AG10803 (cell line): ENCODE data around the gene SDHA.

Experiments used
- DNase-seq: peaks from one replicate; pipeline ENCODE4 v3.0.0; 2010; ENCODE audit warnings: low read depth
- H3K4me3 ChIP-seq: 2 replicates; pipeline ENCODE4 v1.5.1; 2011; ENCODE audit warnings: mild to moderate bottlenecking, low read length, control low read depth
- CTCF ChIP-seq: conservative IDR thresholded peaks from 2 replicates; pipeline ENCODE4 v1.5.1; 2011; ENCODE audit warnings: mild to moderate bottlenecking, low read length, control low read depth, inconsistent platforms

The SDHA gene

DNA sequence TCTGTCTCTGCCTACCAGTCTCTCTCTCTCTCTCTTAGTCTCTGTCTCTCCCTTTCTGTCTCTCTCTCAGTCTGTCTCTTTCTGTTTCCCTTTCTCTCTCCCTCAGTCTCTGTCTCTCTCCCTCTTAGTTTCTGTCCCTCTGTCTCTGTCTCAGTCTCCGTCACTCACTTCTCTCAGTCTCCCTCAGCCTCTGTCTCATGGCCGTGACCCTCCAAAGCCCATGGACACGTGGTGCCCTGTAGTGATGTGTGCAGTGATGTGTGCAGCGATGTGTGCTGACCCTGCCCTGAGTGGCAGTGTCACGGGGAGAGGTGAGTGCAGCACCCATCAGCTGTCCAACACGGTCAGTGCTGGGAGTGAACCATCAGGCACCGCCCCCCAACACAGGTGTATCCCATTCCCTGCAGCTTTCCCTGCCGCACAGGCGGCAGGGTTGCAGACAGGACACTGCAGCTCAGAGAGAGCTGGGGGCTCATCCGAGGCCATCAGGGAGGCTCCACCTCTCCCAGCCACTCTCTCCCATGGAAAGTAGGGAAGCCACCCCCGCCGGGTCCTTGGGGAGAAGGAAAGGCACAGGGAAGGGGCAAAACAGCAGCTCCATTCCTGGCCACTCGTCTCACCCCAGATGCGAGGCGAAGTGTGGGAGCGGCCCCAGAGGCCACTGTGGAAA, 27.6 kb upstream of the SDHA start:
- TF ChIP-seq CTCF: no peak
- H3K4me3 ChIP-seq: no peak overlapping the region
- DNase-seq: no peak

DNA sequence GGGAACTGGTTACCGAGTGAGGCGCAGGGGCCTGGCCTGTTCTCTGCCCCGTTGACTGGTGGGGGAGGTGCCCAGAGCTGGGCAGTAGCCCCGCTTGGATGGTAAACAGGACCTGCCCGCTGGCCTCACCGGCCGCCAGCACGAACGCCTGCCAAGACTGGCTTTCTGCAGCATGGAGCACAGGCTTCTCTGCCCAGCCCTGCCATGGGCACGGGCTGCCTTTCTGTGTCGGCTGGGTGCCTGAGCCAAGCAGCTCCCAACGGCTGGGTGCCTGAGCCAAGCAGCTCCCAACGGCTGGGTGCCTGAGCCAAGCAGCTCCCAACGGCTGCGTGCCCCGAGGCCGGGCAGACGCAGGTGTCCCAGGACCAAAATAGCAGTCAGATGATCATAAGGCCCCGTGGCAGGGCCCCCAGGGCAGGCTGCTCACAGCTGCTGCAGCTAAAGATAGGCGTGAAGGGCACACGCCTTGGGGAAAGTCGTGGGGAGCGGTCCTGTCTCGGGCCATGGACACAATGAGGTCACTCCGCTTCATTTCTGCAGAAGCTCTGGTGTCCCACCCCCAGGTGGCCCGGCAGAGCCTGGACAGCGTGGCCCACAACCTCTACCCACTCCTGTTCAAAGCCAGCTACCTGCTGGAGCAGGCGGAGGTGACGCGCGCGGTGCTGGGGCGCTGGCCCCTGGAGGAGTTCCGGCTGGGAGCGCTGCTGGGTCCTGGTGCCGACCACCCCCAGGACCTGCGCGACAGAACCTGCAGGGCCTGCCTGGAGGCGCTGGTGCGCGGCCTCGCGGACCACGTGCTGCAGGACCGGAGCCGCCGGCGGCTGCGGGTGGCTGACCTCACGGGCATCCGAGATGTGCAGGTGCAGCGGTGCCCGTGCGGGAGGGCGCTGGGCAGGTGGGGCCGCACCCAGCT, 26.8 kb upstream of the SDHA start, which contains the start of gene LRRC14B:
TSS of gene LRRC14B (plus strand) at position 460 of the 913 bp plus-strand sequence. CDS start at position 504, 44 bp downstream.
- TF ChIP-seq CTCF: no peak
- DNase-seq: no peak
- no peak within 1 kb of the TSS for H3K4me3 ChIP-seq

- no peak overlapping the region for H3K4me3 ChIP-seq
- DNase-seq: no peak
- TF ChIP-seq CTCF: no peak
Observed at GRCh38 chr5:191949-192690, 26.0 kb upstream of the SDHA start.

DNA sequence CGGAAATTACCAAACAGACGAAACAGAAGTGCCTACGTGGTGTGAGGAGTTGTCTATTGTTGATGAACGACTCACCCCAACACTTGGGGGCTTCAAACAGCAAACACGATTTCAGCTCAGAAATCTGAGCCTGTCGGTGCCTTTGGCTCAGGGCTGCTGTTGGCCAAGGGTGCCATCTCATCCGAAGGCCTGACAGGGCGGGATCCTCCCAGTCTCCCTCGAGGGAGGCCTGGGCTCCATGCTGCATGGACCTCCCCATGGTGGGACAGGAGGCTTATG, 25.5 kb upstream of the SDHA start:
- no peak for TF ChIP-seq CTCF
- DNase-seq: no peak
- H3K4me3 ChIP-seq: no peak overlapping the region

DNA sequence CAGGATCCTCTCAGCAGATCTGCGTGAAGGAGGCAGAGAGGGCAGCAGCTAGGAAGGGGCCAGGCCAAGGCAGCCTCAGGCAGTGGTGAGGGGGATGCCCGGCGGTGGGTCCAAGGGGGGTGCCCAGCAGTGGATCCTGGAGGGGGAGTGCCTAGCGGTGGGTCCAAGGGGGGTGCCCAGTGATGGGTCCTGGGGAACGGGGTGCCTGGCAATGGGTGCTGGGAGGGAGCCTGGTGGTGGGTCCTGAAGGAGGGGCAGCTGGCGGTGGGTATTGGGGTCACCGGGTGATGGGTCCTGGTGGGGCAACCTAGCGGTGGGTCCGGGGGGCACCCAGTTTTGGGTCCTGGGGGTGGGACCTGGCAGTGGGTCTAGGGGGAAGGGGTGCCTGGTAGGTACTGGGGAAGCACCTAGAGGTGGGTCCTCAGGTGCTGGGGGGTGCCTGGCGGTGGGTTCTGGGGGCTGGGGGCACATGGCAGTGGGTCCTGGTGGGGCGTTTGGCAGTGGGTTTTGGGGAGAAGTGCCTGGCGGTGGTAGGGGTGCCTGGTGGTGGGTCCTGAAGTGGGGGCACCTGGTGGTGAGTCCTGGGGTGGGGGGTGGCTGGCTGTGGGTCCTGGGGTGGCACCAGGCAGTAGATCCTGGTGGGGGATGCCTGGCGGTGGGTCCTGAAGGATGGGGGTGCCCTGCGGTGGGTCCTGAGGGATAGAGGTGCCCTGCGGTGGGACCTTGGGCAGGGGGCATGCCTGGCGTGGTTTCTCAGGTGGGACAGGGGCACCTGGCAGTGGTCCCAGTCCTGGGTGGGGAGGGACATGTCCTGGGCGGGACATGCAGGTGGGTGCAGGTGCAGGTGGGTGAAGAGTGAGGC, 24.9 kb upstream of the SDHA start:
- no peak for DNase-seq
- TF ChIP-seq CTCF: no peak
- H3K4me3 ChIP-seq: no peak overlapping the region

DNA sequence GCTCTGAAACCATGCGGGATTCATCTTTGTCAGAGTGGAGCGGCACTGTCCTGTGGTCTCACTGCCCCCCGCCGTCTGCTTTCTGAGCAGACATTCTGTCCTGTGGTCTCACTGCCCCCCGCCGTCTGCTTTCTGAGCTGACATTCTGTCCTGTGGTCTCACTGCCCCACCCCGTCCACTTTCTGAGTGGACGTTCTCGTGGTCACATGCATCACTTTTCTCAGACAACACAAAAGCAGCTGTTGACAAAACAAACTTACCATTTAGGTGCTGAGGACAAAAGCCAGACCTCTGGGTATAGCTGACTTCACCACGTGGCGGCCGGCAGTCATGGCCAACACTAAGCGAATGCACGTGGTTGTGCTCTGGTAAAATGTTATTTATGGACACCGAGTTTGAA, 24.0 kb upstream of the SDHA start:
- TF ChIP-seq CTCF: no peak
- H3K4me3 ChIP-seq: no peak overlapping the region
- DNase-seq: no peak
